Caco-2 (cell line): ENCODE measurements around the gene PARK7. TPM values are rescaled to one million over a fixed set of nuclear protein-coding genes. Genes with fewer than 3 reads are reported as not detected.

Source experiments
- BruUV-seq: library from RNA; stranded (reverse); fragments of 400-500 nt; replicated peaks from 2 replicates; lab custom pipeline; 2021; lab: Mats Ljungman, UMichigan
- CTCF ChIA-PET: fragments of 300-600 bp; sonication (Branson Sonifier 250); formaldehyde crosslinking; loops from one replicate; lab custom pipeline; 2022; ENCODE audit warnings: antibody characterized with exemption; lab: Charles Lee
- POLR2A ChIA-PET: fragments of 300-600 bp; sonication (Branson Sonifier 250); formaldehyde crosslinking; loops from one replicate; lab custom pipeline; 2022; ENCODE audit warnings: antibody characterized with exemption; lab: Charles Lee
- DNase-seq, 2 experiments: peaks; one replicate each; pipeline versions ENCODE4 v3.0.0 to v3.0.0-alpha.2; 2020 to 2022
- H3K27me3 ChIP-seq: replicated peaks from 2 replicates; pipeline ENCODE4 v1.6.0; 2011; ENCODE audit warnings: low read length; ENCODE audit not compliant: control insufficient read depth, insufficient read depth
- H3K36me3 ChIP-seq: 2 replicates; pipeline ENCODE4 v1.5.1; 2011; ENCODE audit warnings: low read length; ENCODE audit not compliant: control insufficient read depth, insufficient read depth
- H3K4me1 ChIP-seq: fragments of 250-450 bp; sonication (Bioruptor Pico); 2 replicates; pipeline ENCODE4 v1.5.1; 2020; ENCODE audit warnings: mild to moderate bottlenecking
- H3K4me3 ChIP-seq: 2 replicates; pipeline ENCODE4 v1.5.1; 2011; ENCODE audit warnings: low read depth, mild to moderate bottlenecking, control low read depth, low read length
- H3K9me3 ChIP-seq: fragments of 250-450 bp; sonication (Bioruptor Pico); 2 replicates; pipeline ENCODE4 v1.5.1; 2020; ENCODE audit warnings: mild to moderate bottlenecking, moderate library complexity
- H3K27ac Mint-ChIP-seq: one replicate; pipeline ENCODE4 v1.8.0; 2022; ENCODE audit warnings: mixed read lengths; ENCODE audit not compliant: unreplicated experiment
- H3K27me3 Mint-ChIP-seq: one replicate; pipeline ENCODE4 v1.8.0; 2022; ENCODE audit warnings: mixed read lengths; ENCODE audit not compliant: insufficient read depth, unreplicated experiment
- H3K36me3 Mint-ChIP-seq: one replicate; pipeline ENCODE4 v1.8.0; 2022; ENCODE audit warnings: mild to moderate bottlenecking, mixed read lengths; ENCODE audit not compliant: insufficient read depth, unreplicated experiment
- H3K4me1 Mint-ChIP-seq: one replicate; pipeline ENCODE4 v1.8.0; 2022; ENCODE audit warnings: low read depth, mixed read lengths; ENCODE audit not compliant: unreplicated experiment
- H3K4me3 Mint-ChIP-seq: one replicate; pipeline ENCODE4 v1.8.0; 2022; ENCODE audit warnings: mild to moderate bottlenecking, moderate library complexity, mixed read lengths; ENCODE audit not compliant: unreplicated experiment
- H3K9me3 Mint-ChIP-seq: one replicate; pipeline ENCODE4 v1.8.0; 2022; ENCODE audit warnings: mixed read lengths; ENCODE audit not compliant: unreplicated experiment
- intact Hi-C: fragments of 100-400 bp; cut with micrococcal nuclease; formaldehyde crosslinking; loops from one replicate; pipeline ENCODE4 v1.10.0; 2022; ENCODE audit not compliant: unreplicated experiment
- total RNA-seq: library from RNA; stranded (reverse); gene quantifications from 2 replicates; pipeline ENCODE4 v1.2.3, GENCODE V29; 2022
- TF ChIP-seq, protein P1 (sequence below), 2 experiments: fragments of 200-600 bp in 1 of 2; IDR thresholded peaks; 1 replicate in 1 of 2; 2 replicates in 1 of 2; pipeline versions ENCODE4 v1.5.1 to v1.8.0; 2011 to 2022; ENCODE audit warnings: antibody characterized with exemption in 1 of 2, control low read depth in 1 of 2, inconsistent platforms in 1 of 2, low read depth in 1 of 2, low read length in 1 of 2, mild to moderate bottlenecking in 1 of 2, moderate library complexity in 1 of 2; ENCODE audit not compliant: insufficient read depth in 1 of 2, severe bottlenecking in 1 of 2, unreplicated experiment in 1 of 2

PARK7 gene
- total RNA-seq, 1 experiment from 2014 or later, result 293 TPM

DNA sequence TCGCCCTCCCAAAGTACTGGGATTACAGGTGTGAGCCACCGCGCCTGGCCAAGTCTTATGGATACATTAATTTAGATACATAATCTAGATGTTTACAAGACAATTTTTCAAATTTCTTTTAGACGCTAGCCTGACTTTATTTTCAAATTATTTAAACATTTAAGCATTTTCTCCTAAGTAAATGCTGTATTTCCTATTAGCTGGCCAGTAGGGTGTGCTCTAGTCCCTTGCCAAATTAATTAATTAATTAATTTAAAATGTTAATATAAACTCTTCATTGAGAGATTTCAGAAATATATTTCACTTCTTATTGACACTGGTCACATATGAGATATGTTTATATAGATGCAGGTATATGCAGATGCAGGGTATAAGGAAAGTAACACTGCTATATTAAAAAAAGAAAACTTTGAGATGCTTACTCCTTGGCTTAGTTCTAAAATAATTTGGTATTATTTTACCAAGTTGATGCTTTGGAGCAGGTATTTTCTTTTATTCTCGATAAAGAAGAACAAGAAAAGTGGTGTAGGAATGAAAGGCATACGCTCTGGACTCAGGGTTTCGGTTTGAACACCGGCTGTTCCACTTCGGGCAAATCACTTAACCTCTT, 69.8 kb downstream of the PARK7 start:
- no TSS peak for BruUV-seq
- H3K27ac Mint-ChIP-seq, result no peak overlapping the region
- no peak overlapping the region for H3K4me3 ChIP-seq
- H3K4me3 Mint-ChIP-seq, result no peak overlapping the region
- peak in 1 of 2 experiments; percentile 34 for DNase-seq
- peaks cover 16% of the 10 kb centered on the region for H3K4me1 Mint-ChIP-seq
- no peaks in the 10 kb centered on the region for H3K9me3 Mint-ChIP-seq
- H3K27me3 ChIP-seq, result no peaks in the 10 kb centered on the region
- intact Hi-C loops, result loop anchor here (1.0 kb wide), 2 partner anchors 30 to 208 kb away; no protein-coding TSS in a partner anchor
- H3K4me1 ChIP-seq, result peaks cover 16% of the 10 kb centered on the region
- ChIA-PET POLR2A (no interaction called here), CTCF (interaction anchor here (1.1 kb wide), 1 partner anchor 283 kb away, joined by 3 read pairs; no protein-coding TSS in a partner anchor)
- peaks cover 14% of the 10 kb centered on the region for H3K36me3 Mint-ChIP-seq
- no peaks in the 10 kb centered on the region for H3K36me3 ChIP-seq
- TF ChIP-seq, protein P1, sequence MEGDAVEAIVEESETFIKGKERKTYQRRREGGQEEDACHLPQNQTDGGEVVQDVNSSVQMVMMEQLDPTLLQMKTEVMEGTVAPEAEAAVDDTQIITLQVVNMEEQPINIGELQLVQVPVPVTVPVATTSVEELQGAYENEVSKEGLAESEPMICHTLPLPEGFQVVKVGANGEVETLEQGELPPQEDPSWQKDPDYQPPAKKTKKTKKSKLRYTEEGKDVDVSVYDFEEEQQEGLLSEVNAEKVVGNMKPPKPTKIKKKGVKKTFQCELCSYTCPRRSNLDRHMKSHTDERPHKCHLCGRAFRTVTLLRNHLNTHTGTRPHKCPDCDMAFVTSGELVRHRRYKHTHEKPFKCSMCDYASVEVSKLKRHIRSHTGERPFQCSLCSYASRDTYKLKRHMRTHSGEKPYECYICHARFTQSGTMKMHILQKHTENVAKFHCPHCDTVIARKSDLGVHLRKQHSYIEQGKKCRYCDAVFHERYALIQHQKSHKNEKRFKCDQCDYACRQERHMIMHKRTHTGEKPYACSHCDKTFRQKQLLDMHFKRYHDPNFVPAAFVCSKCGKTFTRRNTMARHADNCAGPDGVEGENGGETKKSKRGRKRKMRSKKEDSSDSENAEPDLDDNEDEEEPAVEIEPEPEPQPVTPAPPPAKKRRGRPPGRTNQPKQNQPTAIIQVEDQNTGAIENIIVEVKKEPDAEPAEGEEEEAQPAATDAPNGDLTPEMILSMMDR (IDR thresholded peaks at IDR 0.05; ENCODE audit: insufficient read depth in 1 of 2, low read depth in 1 of 2, low read length in 1 of 2, severe bottlenecking in 1 of 2, unreplicated experiment in 1 of 2), result peak; percentile 53 to 72
- no peaks in the 10 kb centered on the region for H3K9me3 ChIP-seq
- H3K27me3 Mint-ChIP-seq, result no peaks in the 10 kb centered on the region

DNA sequence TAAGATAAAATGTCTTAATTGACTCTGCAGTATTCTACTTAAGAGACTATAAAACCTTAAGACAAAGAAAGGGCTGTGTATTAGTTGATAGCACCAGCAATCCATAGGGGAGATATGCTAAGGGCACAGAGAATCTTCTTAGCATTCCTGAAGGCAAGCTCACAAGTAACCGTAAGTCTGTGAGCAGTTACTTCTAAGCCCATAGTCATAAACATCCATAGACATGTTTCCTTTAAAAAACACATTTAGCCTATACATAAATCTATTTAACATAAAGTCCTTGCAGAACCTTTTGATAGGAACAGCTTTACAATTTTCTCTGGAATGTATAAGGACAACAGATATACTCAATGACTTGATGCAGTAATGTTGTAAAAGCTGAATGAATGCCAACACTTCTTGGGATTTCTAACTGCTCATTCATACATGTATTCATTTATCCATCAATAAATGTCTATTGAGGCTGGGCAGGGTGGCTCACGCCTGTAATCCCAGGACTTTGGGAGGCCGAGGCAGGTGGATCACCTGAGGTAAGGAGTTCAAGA, 70.9 kb downstream of the PARK7 start:
- Mint-ChIP-seq H3K4me3 (no peak overlapping the region), H3K36me3 (peaks cover 2% of the 10 kb centered on the region), H3K27ac (no peak overlapping the region), H3K27me3 (no peaks in the 10 kb centered on the region), H3K9me3 (no peaks in the 10 kb centered on the region), H3K4me1 (peaks cover 16% of the 10 kb centered on the region)
- peaks cover 16% of the 10 kb centered on the region for H3K4me1 ChIP-seq
- TF ChIP-seq, protein P1 (IDR thresholded peaks at IDR 0.05; ENCODE audit: insufficient read depth in 1 of 2, low read depth in 1 of 2, low read length in 1 of 2, severe bottlenecking in 1 of 2, unreplicated experiment in 1 of 2), result no peak
- DNase-seq, result no peak
- H3K4me3 ChIP-seq, result no peak overlapping the region
- no peaks in the 10 kb centered on the region for H3K9me3 ChIP-seq
- CTCF ChIA-PET, result no interaction called here
- POLR2A ChIA-PET, result no interaction called here
- no peaks in the 10 kb centered on the region for H3K36me3 ChIP-seq
- no TSS peak for BruUV-seq
- intact Hi-C loops, result no loop called here
- H3K27me3 ChIP-seq, result no peaks in the 10 kb centered on the region

DNA sequence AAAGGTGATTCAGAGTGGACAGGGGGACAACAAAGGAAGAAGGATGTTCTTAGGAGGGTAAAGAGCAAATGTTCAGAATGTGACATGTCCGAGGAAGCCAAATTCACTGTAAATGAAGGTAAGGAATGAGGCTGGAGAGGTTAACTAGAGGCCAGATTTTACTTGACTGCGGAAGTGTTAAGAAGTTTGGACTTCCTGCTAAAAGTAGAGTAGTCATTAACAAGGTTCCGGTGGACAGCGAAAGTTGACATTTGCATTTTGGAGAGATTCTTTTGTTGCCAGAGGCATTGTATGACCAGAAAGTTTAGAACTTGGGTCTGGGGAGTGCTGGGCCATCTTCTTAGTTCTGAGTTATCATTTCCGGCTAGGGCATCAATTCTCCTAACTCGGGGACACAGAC, 71.8 kb downstream of the PARK7 start:
- H3K9me3 Mint-ChIP-seq, result no peaks in the 10 kb centered on the region
- TF ChIP-seq, protein P1 (IDR thresholded peaks at IDR 0.05; ENCODE audit: insufficient read depth in 1 of 2, low read depth in 1 of 2, low read length in 1 of 2, severe bottlenecking in 1 of 2, unreplicated experiment in 1 of 2), result no peak
- intact Hi-C loops, result no loop called here
- no peak overlapping the region for H3K4me3 ChIP-seq
- no peak for DNase-seq
- peak overlapping the region; percentile 74 for H3K27ac Mint-ChIP-seq
- H3K4me1 Mint-ChIP-seq, result peaks cover 9% of the 10 kb centered on the region
- no peaks in the 10 kb centered on the region for H3K36me3 ChIP-seq
- ChIA-PET POLR2A (no interaction called here), CTCF (no interaction called here)
- no TSS peak for BruUV-seq
- H3K27me3 ChIP-seq, result no peaks in the 10 kb centered on the region
- H3K4me3 Mint-ChIP-seq, result no peak overlapping the region
- H3K9me3 ChIP-seq, result no peaks in the 10 kb centered on the region
- H3K36me3 Mint-ChIP-seq, result no peaks in the 10 kb centered on the region
- H3K4me1 ChIP-seq, result peaks cover 8% of the 10 kb centered on the region
- H3K27me3 Mint-ChIP-seq, result no peaks in the 10 kb centered on the region

Other genes starting within 250 kb of the PARK7 start
- gene VAMP3, start 190.4 kb upstream of the PARK7 start, total RNA-seq, result 71.8 and 77.8 TPM in 2 replicates
- gene PER3, start 177.4 kb upstream of the PARK7 start, total RNA-seq, result 24.4 and 27.4 TPM in 2 replicates
- 10.8 and 15.0 TPM in 2 replicates for gene UTS2, start 108.6 kb upstream of the PARK7 start, total RNA-seq
- 0.54 and 0.91 TPM in 2 replicates for gene TNFRSF9, start 20.9 kb upstream of the PARK7 start, total RNA-seq
- gene ERRFI1, start 64.6 kb downstream of the PARK7 start, total RNA-seq, result 37.2 and 40.9 TPM in 2 replicates